GM18861 (cell line): ENCODE results near the gene MANSC4.

Experiments
- ATAC-seq: cut with Tn5 transposase; IDR thresholded peaks from one replicate; pipeline ENCODE4 v1.9.1; 2021; ENCODE audit not compliant: unreplicated experiment

MANSC4 gene

GRCh38 chr12:27779920-27780611 lies at the start of gene MANSC4, which contains the start of gene KLHL42:
Gene MANSC4 (minus strand): TSS chr12:27780236. CDS start chr12:27771276, 8,960 bp downstream.
Gene KLHL42 (plus strand): TSS chr12:27780233. CDS start chr12:27780331, 98 bp downstream.
- ATAC-seq, result peak; percentile 57

- ATAC-seq, result no peak
Measured at GRCh38 chr12:27828196-27828595, 48.2 kb upstream of the MANSC4 start.

DNA sequence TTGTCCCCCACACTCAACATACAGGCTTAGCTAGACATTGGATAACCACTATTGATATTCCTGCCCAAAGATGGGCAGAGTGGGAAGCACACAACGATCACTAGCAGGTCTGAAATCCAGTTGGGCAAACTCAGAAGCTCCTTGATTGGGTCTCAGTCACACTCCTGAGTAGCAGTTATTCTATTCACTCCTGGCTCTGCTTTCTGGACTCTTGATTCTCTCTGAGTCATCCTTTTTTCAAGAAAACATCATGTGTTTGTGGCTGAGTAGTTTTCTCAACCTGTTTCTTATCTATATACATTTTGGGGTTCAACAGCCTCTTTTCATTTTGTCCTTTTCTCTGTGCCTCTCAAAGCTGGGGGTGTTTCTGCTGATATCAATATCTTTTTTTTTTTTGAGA lies 46.0 kb upstream of the MANSC4 start:
- no peak for ATAC-seq

GRCh38 chr12:27824126-27824842 lies 44.2 kb upstream of the MANSC4 start:
- peak; percentile 49 for ATAC-seq

DNA sequence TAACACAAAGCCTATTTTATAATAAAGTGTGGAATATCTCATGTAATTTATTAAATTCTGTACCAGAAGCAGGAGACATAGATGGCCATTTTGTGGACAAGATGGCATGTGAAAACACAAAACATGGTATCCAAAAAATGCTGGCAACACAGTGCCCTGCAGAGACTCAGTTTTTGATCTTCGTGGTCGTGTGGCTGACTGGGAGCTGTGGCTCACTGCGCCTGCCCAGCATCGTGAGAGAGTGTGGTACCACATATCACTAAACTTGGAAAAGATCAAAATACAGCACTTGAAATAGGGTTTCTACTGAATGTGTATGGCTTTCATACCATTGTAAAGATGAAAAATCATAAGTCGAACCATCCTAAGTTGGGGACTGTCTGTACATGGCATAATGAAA lies 43.0 kb upstream of the MANSC4 start:
- no peak for ATAC-seq

GRCh38 chr12:27822076-27822712 lies 42.2 kb upstream of the MANSC4 start:
- peak; percentile 69 for ATAC-seq

- ATAC-seq, result peak; percentile 20
Measured at GRCh38 chr12:27821259-27821973, 41.4 kb upstream of the MANSC4 start.

- no peak for ATAC-seq
Measured at GRCh38 chr12:27820564-27820963, 40.5 kb upstream of the MANSC4 start.

DNA sequence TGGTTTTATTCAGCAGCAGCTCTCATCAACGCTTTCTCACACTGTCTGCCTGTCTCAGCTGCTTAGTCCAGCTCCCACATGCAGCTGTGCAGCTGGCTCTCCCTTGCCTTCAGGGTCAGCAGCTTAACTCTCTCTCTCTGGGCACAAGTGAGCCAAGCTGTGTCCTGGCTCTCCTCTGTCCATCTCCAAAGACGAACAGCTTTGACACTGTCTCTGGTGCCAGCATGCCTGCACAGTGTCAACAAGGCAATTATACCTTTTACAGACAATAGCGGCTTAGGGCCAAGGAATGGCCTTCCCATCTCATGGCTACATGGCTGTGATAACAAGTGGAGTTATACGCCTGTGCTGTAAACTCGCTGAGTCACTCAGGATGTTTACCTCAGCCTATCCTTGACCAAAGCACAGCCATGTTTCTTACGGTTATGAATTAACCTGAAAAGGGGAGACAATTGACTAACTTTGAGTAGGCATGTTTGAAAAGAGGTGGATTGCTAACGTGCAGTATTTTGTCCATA lies 38.4 kb upstream of the MANSC4 start:
- ATAC-seq, result no peak

DNA sequence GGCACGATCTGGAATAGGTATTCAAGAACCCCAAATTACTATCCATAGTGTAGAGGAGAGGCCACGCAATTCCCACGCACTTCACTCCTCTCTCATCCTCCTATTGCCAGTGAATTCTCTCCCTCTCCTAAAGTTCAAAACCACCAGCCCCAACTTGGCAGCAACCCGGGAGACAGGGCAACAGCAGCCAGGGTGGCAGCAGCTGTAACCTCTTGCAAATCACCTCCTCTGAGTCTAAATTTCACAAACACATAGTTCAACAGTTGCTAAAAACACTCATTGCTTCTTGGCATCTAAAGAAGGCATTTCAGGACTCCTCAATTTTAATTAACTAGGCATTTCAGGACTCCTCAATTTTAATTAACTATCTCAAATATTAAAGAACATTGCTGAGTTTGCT lies 37.7 kb upstream of the MANSC4 start:
- ATAC-seq, result no peak

DNA sequence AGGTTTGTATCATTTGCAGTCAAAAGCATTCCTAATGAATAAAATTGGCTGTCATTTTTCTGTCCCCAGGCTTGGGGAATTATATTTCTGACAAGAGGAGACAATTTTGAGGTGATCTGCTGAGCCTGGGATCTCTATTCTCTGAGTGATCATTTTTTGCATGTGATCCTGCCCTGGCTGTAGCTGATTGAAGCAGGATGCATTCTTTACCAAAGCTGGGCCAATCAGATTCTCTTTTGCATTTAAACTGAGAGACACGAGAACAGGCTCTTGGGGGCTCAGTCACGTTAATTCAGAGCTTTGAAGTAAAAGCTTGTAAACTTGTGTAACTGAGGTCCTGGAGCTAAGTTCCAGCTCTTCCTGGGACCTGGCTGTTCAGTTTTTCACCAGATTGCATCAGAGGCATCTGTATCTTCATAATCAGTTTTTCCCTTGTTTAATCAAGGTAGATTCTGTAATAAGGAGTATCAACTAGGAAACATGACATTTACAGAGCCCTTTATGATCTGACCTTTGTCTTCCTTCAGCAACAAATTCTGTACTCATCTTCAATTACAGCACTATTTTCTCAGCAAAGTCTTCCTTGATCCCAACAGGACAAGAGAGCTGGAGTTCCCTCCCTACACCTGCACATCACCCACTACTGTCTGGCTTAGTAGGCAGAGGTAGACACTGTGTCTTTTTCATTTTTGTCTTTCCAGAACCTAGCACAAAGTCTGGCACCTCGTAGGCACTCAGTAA lies 35.0 kb upstream of the MANSC4 start:
- ATAC-seq, result no peak

DNA sequence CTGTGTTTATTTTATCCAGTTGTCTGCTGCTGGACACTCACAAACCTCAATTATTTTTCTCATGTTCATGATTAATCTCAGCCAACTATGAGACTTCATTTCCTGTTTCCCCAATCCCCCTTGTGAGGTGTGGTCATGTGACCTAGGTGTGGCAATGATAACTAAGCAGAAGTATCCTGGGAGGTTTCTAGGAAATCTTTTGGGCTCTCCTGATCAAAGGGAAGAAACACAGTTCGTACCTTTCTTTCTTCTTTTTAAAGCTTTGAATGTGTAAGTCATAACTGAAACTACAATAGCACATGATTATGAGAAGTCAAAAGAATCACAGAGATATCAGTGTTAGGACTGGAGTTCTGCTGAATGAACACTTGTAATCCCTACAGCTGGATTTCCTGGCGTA lies 34.4 kb upstream of the MANSC4 start:
- no peak for ATAC-seq

- no peak for ATAC-seq
Measured at GRCh38 chr12:27812502-27812901, 32.5 kb upstream of the MANSC4 start.

DNA sequence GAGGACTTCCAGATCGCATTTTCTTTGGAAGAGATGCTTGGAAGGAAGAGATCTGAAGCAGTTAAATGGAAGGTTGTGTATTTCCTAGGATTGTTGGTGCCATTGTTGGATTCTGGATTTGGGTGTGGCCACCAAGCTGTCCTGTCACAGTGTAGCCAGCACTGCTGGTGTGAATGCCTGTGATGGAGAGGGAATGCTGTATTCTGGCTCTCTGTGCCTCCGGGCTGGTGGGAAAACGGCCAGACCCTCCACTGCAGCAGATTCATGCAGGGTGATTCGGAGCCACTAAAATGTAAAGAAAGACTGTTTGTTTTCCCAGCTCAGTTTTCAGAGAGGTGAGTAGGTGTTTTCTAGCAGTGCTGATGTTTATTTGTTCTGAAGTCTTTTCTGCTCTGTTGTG lies 30.7 kb upstream of the MANSC4 start:
- ATAC-seq, result no peak

GRCh38 chr12:27808841-27809240 lies 28.8 kb upstream of the MANSC4 start:
- no peak for ATAC-seq

DNA sequence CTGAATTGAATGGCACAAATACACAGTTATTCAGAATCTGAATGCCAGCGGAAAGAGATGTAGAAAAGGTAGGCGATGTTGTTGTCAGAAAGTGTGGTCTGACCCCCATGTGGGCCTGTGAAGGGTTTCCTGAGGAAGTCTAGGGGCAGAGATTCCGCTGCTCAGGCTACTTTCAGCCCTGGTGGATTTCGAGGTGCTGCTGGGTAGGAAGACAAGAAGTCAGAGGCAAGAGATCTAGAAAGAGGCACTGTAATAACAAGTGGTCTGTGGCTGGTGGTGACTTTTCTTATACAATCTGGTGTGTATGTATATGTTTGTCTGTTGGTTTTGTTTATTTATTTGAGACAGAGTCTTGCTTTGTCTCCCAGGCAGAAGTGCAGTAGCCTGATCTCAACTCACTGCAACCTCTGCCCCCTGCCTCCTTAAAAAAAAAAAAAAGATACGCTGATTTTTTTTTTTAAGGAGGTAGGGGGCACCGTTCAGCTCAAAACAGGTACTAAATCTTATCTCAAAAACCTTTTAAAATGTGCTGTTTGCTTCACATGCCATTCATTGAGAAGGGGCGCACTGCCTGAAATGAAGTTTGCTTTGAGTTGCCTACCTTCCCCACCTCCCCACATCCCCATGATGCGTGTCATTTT lies 27.1 kb upstream of the MANSC4 start:
- ATAC-seq, result no peak

- no peak for ATAC-seq
Measured at GRCh38 chr12:27806259-27806658, 26.2 kb upstream of the MANSC4 start.

GRCh38 chr12:27805238-27805637 lies 25.2 kb upstream of the MANSC4 start:
- no peak for ATAC-seq

GRCh38 chr12:27802936-27803335 lies 22.9 kb upstream of the MANSC4 start:
- ATAC-seq, result no peak

DNA sequence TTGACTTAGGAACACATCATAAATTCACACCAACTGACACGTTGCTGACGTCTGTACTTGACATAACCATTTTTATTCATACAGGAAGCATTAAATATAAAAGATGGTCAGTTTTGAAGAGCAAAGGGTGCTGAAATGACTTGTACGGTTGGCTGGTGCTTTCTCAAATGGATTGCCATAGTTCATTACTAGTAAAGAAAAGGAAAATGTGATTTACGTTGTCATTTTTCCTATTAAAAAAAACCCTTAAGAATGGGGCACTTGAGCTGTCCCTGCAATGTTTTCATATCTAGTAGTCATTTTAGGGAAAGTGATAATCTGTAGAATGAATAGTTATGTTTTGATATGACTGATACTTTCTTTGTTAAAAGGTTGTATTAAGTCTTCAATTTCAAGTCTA lies 22.5 kb upstream of the MANSC4 start:
- ATAC-seq, result no peak
